Cardiac muscle cell (in vitro differentiated cells and primary cell): Measurements from ENCODE around the gene APOE. TPM values are rescaled to one million over a fixed set of nuclear protein-coding genes. Genes with fewer than 3 reads are reported as not detected.

Experiments
- DNase-seq, 2 donors: peaks; one replicate each; pipeline versions ENCODE4 v3.0.0 to v3.0.0-alpha.2; 2010 to 2017; ENCODE audit warnings: low read depth in 1 of 2, low spot score in 1 of 2
- H3K27ac ChIP-seq: fragments of 200-600 bp; sonication (generic); 2 replicates; pipeline ENCODE4 v1.5.1; 2016
- H3K27me3 ChIP-seq: fragments of 200-600 bp; sonication (generic); 2 replicates; pipeline ENCODE4 v1.6.0; 2016; ENCODE audit warnings: control low read depth
- H3K36me3 ChIP-seq: fragments of 200-600 bp; sonication (generic); 2 replicates; pipeline ENCODE4 v1.5.1; 2016; ENCODE audit warnings: control low read depth
- H3K4me1 ChIP-seq: fragments of 200-600 bp; sonication (generic); 2 replicates; pipeline ENCODE4 v1.8.1; 2017; ENCODE audit warnings: low read depth, mild to moderate bottlenecking, mixed run types
- H3K4me3 ChIP-seq: fragments of 200-600 bp; sonication (generic); 2 replicates; pipeline ENCODE4 v1.5.1; 2016; ENCODE audit warnings: mild to moderate bottlenecking
- H3K9me3 ChIP-seq: fragments of 200-600 bp; sonication (generic); 2 replicates; pipeline ENCODE4 v1.5.1; 2017; ENCODE audit warnings: low read depth, mild to moderate bottlenecking, control low read depth
- polyA plus RNA-seq: library from polyadenylated mRNA; unstranded; fragments of >200 nt; fragmentation: Nextera tagmentation; extraction: Ambion mirVana; gene quantifications from 2 replicates; pipeline ENCODE4 v1.2.1, GENCODE V29; 2016
- total RNA-seq: library from RNA; depleted of rRNA; stranded (reverse); fragments of >200 nt; gene quantifications from 2 replicates; pipeline ENCODE4 v1.2.3, GENCODE V29; 2016
- TF ChIP-seq, protein P1 (sequence below): IDR thresholded peaks from 2 replicates; pipeline ENCODE4 v1.5.1; 2012; ENCODE audit warnings: low read depth, mild to moderate bottlenecking, low read length

APOE gene
- total and polyA plus RNA-seq, 2 experiments from 2014 or later: 749 to 908 TPM

GRCh38 chr19:44894052-44894400, 11.6 kb upstream of the APOE start:
- Histone ChIP-seq H3K9me3 (no peaks in the 10 kb centered on the region), H3K36me3 (peaks cover 40% of the 10 kb centered on the region), H3K27me3 (no peaks in the 10 kb centered on the region), H3K4me1 (peaks cover 8% of the 10 kb centered on the region), H3K4me3 (no peak overlapping the region), H3K27ac (no peak overlapping the region)
- no peak for DNase-seq
- TF ChIP-seq, protein P1, sequence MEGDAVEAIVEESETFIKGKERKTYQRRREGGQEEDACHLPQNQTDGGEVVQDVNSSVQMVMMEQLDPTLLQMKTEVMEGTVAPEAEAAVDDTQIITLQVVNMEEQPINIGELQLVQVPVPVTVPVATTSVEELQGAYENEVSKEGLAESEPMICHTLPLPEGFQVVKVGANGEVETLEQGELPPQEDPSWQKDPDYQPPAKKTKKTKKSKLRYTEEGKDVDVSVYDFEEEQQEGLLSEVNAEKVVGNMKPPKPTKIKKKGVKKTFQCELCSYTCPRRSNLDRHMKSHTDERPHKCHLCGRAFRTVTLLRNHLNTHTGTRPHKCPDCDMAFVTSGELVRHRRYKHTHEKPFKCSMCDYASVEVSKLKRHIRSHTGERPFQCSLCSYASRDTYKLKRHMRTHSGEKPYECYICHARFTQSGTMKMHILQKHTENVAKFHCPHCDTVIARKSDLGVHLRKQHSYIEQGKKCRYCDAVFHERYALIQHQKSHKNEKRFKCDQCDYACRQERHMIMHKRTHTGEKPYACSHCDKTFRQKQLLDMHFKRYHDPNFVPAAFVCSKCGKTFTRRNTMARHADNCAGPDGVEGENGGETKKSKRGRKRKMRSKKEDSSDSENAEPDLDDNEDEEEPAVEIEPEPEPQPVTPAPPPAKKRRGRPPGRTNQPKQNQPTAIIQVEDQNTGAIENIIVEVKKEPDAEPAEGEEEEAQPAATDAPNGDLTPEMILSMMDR: no peak

DNA sequence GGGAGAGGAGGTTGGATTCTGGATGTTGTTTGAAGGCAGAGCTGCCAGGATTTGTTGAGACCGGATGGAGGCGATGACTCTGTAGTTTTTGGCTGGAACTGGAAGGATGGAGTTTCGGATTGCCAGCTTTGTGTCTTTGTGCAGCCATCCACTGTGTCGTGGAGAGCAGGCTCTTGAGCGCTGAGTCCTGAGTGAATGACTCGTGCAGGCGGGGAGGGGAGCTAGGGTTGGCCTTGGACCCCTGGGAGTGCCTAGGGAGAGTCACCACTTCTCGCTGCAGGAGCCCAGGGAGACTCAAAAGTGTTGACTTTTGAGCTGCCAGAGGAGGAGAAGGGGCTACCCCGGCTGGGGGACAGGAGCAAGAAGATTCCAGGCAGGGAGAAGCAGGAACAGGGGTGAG, 10.7 kb upstream of the APOE start:
- Histone ChIP-seq H3K27me3 (no peaks in the 10 kb centered on the region), H3K36me3 (peaks cover 40% of the 10 kb centered on the region), H3K9me3 (no peaks in the 10 kb centered on the region), H3K4me3 (no peak overlapping the region), H3K27ac (no peak overlapping the region), H3K4me1 (peaks cover 6% of the 10 kb centered on the region)
- no peak for DNase-seq
- TF ChIP-seq, protein P1: no peak

DNA sequence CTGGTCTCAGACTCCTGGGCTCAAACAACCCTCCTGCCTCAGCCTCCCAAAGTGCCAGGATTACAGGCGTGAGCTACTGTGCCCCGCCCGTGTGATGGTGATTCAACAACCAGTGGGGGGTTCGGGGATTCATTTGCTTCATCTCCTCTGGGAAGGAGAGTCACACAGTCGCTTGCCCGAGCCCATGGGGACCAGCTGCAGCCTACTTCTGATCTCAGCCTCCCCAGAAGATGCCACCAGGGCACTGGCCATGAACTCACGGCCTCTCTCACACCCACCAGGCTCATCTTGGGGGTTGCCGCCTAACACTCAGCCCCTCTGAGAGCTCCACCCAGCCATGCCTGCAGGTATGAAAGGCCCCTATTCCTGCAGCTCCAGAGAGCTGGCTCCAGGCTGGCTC, 7.8 kb upstream of the APOE start:
- TF ChIP-seq, protein P1: no peak
- Histone ChIP-seq H3K36me3 (peaks cover 46% of the 10 kb centered on the region), H3K9me3 (no peaks in the 10 kb centered on the region), H3K4me1 (no peaks in the 10 kb centered on the region), H3K4me3 (no peak overlapping the region), H3K27me3 (no peaks in the 10 kb centered on the region), H3K27ac (no peak overlapping the region)
- DNase-seq: no peak

DNA sequence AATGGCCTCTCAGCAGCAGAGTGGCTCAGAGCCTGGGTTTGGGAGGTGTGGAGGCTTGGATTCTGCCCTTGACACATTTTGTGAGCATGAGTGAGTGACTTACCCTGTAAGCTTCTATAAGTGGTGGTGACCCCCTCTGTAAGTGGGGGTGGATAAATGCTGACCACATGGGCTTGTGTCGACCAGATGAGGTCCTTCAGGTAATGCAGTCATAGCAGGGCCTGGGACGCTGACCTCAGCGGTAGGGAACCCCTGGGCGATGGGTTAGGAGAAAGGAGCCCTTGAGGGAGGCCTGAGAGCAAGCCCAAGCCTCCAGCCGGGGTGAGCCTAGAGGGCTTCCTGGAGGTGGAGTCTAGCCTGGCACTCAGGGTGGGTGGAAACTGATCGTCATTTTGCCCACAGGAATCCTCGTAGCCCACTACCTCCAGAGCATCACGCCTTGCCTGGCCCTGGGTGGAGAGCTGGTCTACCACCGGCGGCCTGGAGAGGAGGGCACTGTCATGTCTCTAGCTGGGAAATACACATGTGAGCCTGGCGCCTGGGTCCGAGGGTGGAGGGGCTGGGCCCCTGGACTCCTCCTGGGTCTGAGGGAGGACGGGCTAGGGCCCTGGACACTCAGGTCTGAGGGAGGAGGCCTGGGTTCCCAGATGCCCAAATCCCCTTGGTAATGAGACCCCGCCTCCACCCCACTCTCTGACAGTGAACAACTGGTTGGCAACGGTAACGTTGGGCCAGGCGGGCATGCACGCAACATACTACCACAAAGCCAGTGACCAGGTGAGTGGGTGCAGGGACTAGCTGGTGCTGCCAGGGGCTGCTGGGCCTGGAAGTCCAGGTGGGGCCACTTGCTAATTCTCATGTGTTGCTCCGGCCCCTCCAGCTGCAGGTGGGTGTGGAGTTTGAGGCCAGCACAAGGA, 5.0 kb upstream of the APOE start:
- no peak overlapping the region for H3K27ac ChIP-seq
- no peaks in the 10 kb centered on the region for H3K27me3 ChIP-seq
- TF ChIP-seq, protein P1: no peak
- H3K4me1 ChIP-seq: no peaks in the 10 kb centered on the region
- H3K36me3 ChIP-seq: peaks cover 26% of the 10 kb centered on the region
- no peaks in the 10 kb centered on the region for H3K9me3 ChIP-seq
- H3K4me3 ChIP-seq: no peak overlapping the region
- DNase-seq: no peak

DNA sequence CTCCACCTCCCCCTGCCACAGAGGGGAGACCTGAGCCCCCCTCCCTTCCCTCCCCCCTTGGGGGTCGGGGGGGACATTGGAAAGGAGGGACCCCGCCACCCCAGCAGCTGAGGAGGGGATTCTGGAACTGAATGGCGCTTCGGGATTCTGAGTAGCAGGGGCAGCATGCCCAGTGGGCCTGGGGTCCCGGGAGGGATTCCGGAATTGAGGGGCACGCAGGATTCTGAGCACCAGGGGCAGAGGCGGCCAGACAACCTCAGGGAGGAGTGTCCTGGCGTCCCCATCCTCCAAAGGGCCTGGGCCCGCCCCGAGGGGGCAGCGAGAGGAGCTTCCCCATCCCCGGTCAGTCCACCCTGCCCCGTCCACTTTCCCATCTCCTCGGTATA, 2.4 kb upstream of the APOE start:
- Histone ChIP-seq H3K4me3 (no peak overlapping the region), H3K36me3 (peaks cover 10% of the 10 kb centered on the region), H3K4me1 (no peaks in the 10 kb centered on the region), H3K27me3 (no peaks in the 10 kb centered on the region), H3K27ac (no peak overlapping the region), H3K9me3 (no peaks in the 10 kb centered on the region)
- TF ChIP-seq, protein P1: no peak
- DNase-seq: no peak
